ENCODE data around the gene CUL1. TPM values are rescaled to one million over a fixed set of nuclear protein-coding genes. Genes with fewer than 3 reads are reported as not detected.

CUL1 gene
- total and polyA plus RNA-seq, 4 donors = 22.9 to 56.5 (median 32.8) TPM

DNA sequence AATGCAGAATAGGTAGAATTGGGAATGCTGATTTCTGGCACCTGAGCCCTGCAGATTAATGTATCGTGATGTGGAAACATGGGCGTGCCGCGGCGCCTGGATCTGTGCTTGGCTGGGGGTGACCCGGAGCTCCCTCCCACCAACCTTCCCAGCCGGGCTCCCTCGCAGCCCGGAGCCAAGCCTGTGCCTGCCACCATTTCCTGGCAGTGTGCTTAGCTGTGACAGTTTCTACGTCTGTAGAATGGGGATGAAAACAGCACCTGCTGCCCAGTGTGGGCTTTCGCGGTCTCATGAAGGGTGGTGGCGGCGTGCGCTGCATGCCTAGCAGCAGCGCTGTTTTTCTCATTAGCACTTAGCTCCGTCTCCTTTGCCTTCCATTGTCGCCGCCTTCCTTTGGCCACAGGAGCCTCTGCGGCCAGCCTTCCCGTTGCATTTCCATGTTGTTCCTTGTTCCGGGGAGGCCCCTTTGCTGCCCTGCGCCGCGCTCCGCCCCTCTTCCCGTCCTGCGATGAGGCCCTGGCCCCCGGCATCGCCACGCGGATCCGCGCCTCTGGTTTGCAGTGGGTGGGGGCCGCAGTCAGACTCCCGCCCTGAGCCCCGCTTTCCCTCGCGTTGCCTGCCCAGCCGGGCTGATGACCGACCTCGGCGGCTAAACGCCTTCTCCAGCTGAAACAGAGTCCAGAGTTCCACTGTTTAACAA lies 84.2 kb downstream of the CUL1 start:
- Histone ChIP-seq H3K27me3 (ENCODE audit: control insufficient read depth in 3 of 3, insufficient read depth in 3 of 3, low read length in 2 of 3) (no peaks in the 10 kb centered on the region), H3K4me1 (ENCODE audit: control insufficient read depth in 5 of 5, insufficient read depth in 5 of 5, low read length in 5 of 5) (peaks cover 0 to 4% (median 0%) of the 10 kb centered on the region in 5 donors), H3K36me3 (ENCODE audit: control insufficient read depth in 4 of 4, insufficient read depth in 4 of 4, low read length in 4 of 4) (peaks cover 8 to 32% (median 21%) of the 10 kb centered on the region in 4 donors), H3K27ac (ENCODE audit: low read depth in 1 of 2, low read length in 1 of 2) (no peak overlapping the region), H3K9ac (ENCODE audit: insufficient read depth in 1 of 2, low read length in 2 of 2) (no peak overlapping the region), H3K9me3 (ENCODE audit: control insufficient read depth in 4 of 4, insufficient read depth in 3 of 4, low read length in 3 of 4) (no peaks in the 10 kb centered on the region), H3K4me3 (no peak overlapping the region)
- ATAC-seq (ENCODE audit: insufficient read depth, low FRiP score) (no peak), DNase-seq (no peak)
- TF ChIP-seq, protein P1, sequence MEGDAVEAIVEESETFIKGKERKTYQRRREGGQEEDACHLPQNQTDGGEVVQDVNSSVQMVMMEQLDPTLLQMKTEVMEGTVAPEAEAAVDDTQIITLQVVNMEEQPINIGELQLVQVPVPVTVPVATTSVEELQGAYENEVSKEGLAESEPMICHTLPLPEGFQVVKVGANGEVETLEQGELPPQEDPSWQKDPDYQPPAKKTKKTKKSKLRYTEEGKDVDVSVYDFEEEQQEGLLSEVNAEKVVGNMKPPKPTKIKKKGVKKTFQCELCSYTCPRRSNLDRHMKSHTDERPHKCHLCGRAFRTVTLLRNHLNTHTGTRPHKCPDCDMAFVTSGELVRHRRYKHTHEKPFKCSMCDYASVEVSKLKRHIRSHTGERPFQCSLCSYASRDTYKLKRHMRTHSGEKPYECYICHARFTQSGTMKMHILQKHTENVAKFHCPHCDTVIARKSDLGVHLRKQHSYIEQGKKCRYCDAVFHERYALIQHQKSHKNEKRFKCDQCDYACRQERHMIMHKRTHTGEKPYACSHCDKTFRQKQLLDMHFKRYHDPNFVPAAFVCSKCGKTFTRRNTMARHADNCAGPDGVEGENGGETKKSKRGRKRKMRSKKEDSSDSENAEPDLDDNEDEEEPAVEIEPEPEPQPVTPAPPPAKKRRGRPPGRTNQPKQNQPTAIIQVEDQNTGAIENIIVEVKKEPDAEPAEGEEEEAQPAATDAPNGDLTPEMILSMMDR (IDR thresholded peaks at IDR 0.05; ENCODE audit: control extremely low read depth, extremely low read depth) = no peak
- 85 to 90% methylated on average over 44 of the region's 44 CpGs for WGBS, 2 donors

DNA sequence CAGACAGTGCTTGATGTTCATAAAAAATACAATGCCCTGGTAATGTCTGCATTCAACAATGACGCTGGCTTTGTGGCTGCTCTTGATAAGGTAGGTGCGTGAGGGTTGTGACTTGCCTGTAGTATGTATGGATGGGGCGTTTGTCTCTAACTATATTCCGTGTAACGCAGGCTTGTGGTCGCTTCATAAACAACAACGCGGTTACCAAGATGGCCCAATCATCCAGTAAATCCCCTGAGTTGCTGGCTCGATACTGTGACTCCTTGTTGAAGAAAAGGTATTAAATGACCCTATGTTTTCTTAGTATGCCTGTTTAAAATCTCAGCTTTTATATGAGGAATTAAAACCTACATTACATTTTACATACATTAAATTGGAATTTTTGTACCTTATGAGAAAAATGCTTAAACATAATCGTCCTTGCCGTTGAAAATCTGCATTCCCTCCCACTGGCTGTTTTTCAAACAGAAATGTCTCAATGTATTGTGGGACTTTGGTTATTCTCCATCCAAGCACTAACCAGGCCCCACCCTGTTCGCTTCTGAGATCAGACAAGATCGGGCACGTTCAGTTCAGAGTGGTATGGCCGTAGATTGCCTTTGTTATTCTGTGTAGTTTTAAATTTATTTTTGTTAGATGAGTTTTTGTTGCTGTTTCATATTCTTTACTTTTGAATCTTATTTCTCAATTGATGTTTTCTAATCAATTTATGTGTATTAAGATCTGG lies 85.3 kb downstream of the CUL1 start:
- H3K4me3 ChIP-seq = no peak overlapping the region
- WGBS, 2 donors = 86 to 90% methylated on average over 15 of the region's 15 CpGs
- H3K4me1 ChIP-seq (ENCODE audit: control insufficient read depth in 5 of 5, insufficient read depth in 5 of 5, low read length in 5 of 5) = peaks cover 0 to 4% (median 0%) of the 10 kb centered on the region in 5 donors
- H3K36me3 ChIP-seq (ENCODE audit: control insufficient read depth in 4 of 4, insufficient read depth in 4 of 4, low read length in 4 of 4) = peaks cover 4 to 36% (median 22%) of the 10 kb centered on the region in 4 donors
- DNase-seq (no peak), ATAC-seq (ENCODE audit: insufficient read depth, low FRiP score) (no peak)
- no peaks in the 10 kb centered on the region for H3K9me3 ChIP-seq (ENCODE audit: control insufficient read depth in 4 of 4, insufficient read depth in 3 of 4, low read length in 3 of 4)
- H3K9ac ChIP-seq (ENCODE audit: insufficient read depth in 1 of 2, low read length in 2 of 2) = no peak overlapping the region
- TF ChIP-seq, protein P1 (IDR thresholded peaks at IDR 0.05; ENCODE audit: control extremely low read depth, extremely low read depth) = no peak
- no peak overlapping the region for H3K27ac ChIP-seq (ENCODE audit: low read depth in 1 of 2, low read length in 1 of 2)
- no peaks in the 10 kb centered on the region for H3K27me3 ChIP-seq (ENCODE audit: control insufficient read depth in 3 of 3, insufficient read depth in 3 of 3, low read length in 2 of 3)

DNA sequence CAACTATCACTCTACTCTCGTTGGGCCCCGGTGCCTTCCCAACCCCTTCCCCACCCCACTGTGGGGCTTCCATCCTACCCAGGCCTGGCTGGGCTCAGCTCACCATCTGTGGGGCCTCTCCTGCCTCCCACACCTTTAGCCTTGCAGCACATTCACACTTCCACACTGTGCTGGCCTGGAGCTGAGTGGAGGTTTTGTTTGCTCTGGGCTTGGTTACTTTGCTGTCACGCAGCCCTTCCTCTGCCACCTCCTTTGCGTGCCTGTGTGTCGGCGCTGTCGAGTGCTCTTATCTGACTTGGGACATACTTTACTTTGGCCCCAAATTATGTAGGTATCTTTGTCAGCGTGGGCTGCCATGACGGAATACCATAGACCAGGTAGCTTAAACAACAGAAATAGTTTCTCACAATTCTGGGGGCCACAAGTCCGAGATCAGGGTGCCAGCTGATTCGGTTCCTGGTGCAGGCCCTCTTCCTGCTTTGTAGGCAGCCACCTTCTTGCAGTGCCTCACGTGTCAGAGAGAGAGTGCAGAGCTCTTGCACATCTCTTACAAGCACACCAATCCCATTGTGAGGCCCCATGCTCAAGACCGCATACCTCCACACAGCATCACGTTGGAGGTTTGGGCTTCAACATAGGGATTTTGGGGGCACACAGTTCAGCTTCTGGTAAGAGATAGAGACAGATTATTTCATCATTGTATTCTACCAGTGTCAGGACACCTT lies 89.0 kb downstream of the CUL1 start:
- 72 to 87% methylated on average over 14 of the region's 14 CpGs for WGBS, 2 donors
- Histone ChIP-seq H3K9ac (ENCODE audit: insufficient read depth in 1 of 2, low read length in 2 of 2) (no peak overlapping the region), H3K36me3 (ENCODE audit: control insufficient read depth in 4 of 4, insufficient read depth in 4 of 4, low read length in 4 of 4) (peaks cover 15 to 42% (median 39%) of the 10 kb centered on the region in 4 donors), H3K9me3 (ENCODE audit: control insufficient read depth in 4 of 4, insufficient read depth in 3 of 4, low read length in 3 of 4) (peaks cover 0 to 2% (median 0%) of the 10 kb centered on the region in 4 donors), H3K27me3 (ENCODE audit: control insufficient read depth in 3 of 3, insufficient read depth in 3 of 3, low read length in 2 of 3) (no peaks in the 10 kb centered on the region), H3K4me1 (ENCODE audit: control insufficient read depth in 5 of 5, insufficient read depth in 5 of 5, low read length in 5 of 5) (peaks cover 0 to 4% (median 0%) of the 10 kb centered on the region in 5 donors), H3K27ac (ENCODE audit: low read depth in 1 of 2, low read length in 1 of 2) (no peak overlapping the region), H3K4me3 (no peak overlapping the region)
- ATAC-seq (ENCODE audit: insufficient read depth, low FRiP score) (peak; percentile 55), DNase-seq (peak in 2 of 3 donors; percentile 28 to 44)
- TF ChIP-seq, protein P1 (IDR thresholded peaks at IDR 0.05; ENCODE audit: control extremely low read depth, extremely low read depth) = no peak
